Gastroesophageal sphincter (tissue), 4 donors: ENCODE data around the gene ITPK1. TPM values are rescaled to one million over a fixed set of nuclear protein-coding genes. Genes with fewer than 3 reads are reported as not detected.
A peak's percentile ranks its signal among the peaks of the same experiment; 100 is the strongest.

Source experiments
- ATAC-seq: fragments of 150-250 bp; one replicate; pipeline ENCODE4 v1.9.1; 2016; ENCODE audit warnings: mild to moderate bottlenecking, moderate library complexity
- H3K27ac ChIP-seq, 4 donors: fragments of 200-600 bp; sonication (generic) in 3 of 4; 1 replicate in 3 of 4; 2 replicates in 1 of 4; pipeline ENCODE4 v1.5.1; 2016 to 2019
- H3K27me3 ChIP-seq: fragments of 200-600 bp; sonication (generic); one replicate; pipeline ENCODE4 v1.5.1; 2019
- H3K36me3 ChIP-seq, 2 donors: fragments of 200-600 bp; sonication (generic); one replicate each; pipeline ENCODE4 v1.5.1; 2019; ENCODE audit warnings: control low read depth in 1 of 2
- H3K4me1 ChIP-seq, 3 donors: fragments of 200-600 bp; sonication (generic); 1 replicate in 2 of 3; 2 replicates in 1 of 3; pipeline ENCODE4 v1.5.1; 2016 to 2019; ENCODE audit warnings: control low read depth in 2 of 3
- H3K4me3 ChIP-seq, 2 donors: fragments of 200-600 bp; sonication (generic); one replicate each; pipeline ENCODE4 v1.5.1; 2019; ENCODE audit warnings: mild to moderate bottlenecking in 1 of 2, moderate library complexity in 1 of 2
- H3K9me3 ChIP-seq, 3 donors: fragments of 200-600 bp; sonication (generic); one replicate each; pipeline ENCODE4 v1.5.1; 2017 to 2019; ENCODE audit warnings: control low read depth in 2 of 3
- EP300 ChIP-seq: sonication (generic); formaldehyde crosslinking; IDR thresholded peaks from one replicate; pipeline ENCODE4 v1.6.1; 2017; ENCODE audit warnings: antibody characterized with exemption, mild to moderate bottlenecking
- POLR2A ChIP-seq, 2 donors: fragments of 450-650 bp; IDR thresholded peaks; one replicate each; pipeline ENCODE4 v1.6.1; 2017; ENCODE audit warnings: antibody characterized with exemption in 2 of 2, mild to moderate bottlenecking in 2 of 2, moderate library complexity in 1 of 2
- POLR2AphosphoS5 ChIP-seq: sonication (generic); formaldehyde crosslinking; IDR thresholded peaks from one replicate; pipeline ENCODE4 v1.6.1; 2017; ENCODE audit warnings: antibody characterized with exemption
- WGBS, 2 donors: methylation state at CpG; one replicate each; pipeline ENCODE4 v1.1.5; 2018; ENCODE audit warnings: low coverage in 1 of 2; 5-methylcytosine and 5-hydroxymethylcytosine counted together
- total RNA-seq, 4 donors: library from RNA; depleted of rRNA; stranded (reverse); fragments of >200 nt; gene quantifications; one replicate each; pipeline ENCODE4 v1.1.0, GENCODE V29; 2016
- TF ChIP-seq, protein P1 (sequence below), 4 experiments: fragments of 200-600 bp in 2 of 4; fragments of 450-650 bp in 2 of 4; sonication (generic) in 1 of 4; IDR thresholded peaks; one replicate each; pipeline ENCODE4 v1.5.1; 2017 to 2019; ENCODE audit warnings: antibody characterized with exemption in 4 of 4, mild to moderate bottlenecking in 2 of 4, moderate library complexity in 2 of 4

The ITPK1 gene
- total RNA-seq, 4 donors from 2014 or later, result 68.8 to 201 (median 134) TPM

GRCh38 chr14:93120517-93120916 is 4.8 kb upstream of the ITPK1 start:
- TF ChIP-seq EP300 (no peak), POLR2AphosphoS5 (no peak), POLR2A (IDR thresholded peaks at IDR 0.05) (no peak)
- TF ChIP-seq, protein P1, sequence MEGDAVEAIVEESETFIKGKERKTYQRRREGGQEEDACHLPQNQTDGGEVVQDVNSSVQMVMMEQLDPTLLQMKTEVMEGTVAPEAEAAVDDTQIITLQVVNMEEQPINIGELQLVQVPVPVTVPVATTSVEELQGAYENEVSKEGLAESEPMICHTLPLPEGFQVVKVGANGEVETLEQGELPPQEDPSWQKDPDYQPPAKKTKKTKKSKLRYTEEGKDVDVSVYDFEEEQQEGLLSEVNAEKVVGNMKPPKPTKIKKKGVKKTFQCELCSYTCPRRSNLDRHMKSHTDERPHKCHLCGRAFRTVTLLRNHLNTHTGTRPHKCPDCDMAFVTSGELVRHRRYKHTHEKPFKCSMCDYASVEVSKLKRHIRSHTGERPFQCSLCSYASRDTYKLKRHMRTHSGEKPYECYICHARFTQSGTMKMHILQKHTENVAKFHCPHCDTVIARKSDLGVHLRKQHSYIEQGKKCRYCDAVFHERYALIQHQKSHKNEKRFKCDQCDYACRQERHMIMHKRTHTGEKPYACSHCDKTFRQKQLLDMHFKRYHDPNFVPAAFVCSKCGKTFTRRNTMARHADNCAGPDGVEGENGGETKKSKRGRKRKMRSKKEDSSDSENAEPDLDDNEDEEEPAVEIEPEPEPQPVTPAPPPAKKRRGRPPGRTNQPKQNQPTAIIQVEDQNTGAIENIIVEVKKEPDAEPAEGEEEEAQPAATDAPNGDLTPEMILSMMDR (IDR thresholded peaks at IDR 0.05), result no peak
- no peak for ATAC-seq
- no peaks in the 10 kb centered on the region for H3K36me3 ChIP-seq
- no peak overlapping the region for H3K4me3 ChIP-seq
- no peak overlapping the region for H3K27ac ChIP-seq
- H3K4me1 ChIP-seq, result peaks cover 0 to 13% (median 0%) of the 10 kb centered on the region in 3 donors
- 73% methylated on average over 4 of the region's 4 CpGs; no CpG with 5 or more reads in 1 of the 2 donors for WGBS, 2 donors
- no peaks in the 10 kb centered on the region for H3K9me3 ChIP-seq
- H3K27me3 ChIP-seq, result no peaks in the 10 kb centered on the region

- H3K4me3 ChIP-seq, result peak overlapping the region in 1 of 2 donors; percentile 91
- TF ChIP-seq, protein P1 (IDR thresholded peaks at IDR 0.05), result no peak
- TF ChIP-seq POLR2A (IDR thresholded peaks at IDR 0.05), result no peak
- TF ChIP-seq POLR2AphosphoS5, result no peak
- TF ChIP-seq EP300, result no peak
- no peak for ATAC-seq
- 85 to 95% methylated on average over 3 to 10 of the region's 11 CpGs for WGBS, 2 donors
- no peaks in the 10 kb centered on the region for H3K27me3 ChIP-seq
- H3K9me3 ChIP-seq, result no peaks in the 10 kb centered on the region
- no peaks in the 10 kb centered on the region for H3K36me3 ChIP-seq
- H3K4me1 ChIP-seq, result peaks cover 0 to 43% (median 12%) of the 10 kb centered on the region in 3 donors
- H3K27ac ChIP-seq, result peak overlapping the region in 3 of 4 donors; percentile 98 to 99 (median 99)
Measured at GRCh38 chr14:93116676-93117200, 1.0 kb upstream of the ITPK1 start.

DNA sequence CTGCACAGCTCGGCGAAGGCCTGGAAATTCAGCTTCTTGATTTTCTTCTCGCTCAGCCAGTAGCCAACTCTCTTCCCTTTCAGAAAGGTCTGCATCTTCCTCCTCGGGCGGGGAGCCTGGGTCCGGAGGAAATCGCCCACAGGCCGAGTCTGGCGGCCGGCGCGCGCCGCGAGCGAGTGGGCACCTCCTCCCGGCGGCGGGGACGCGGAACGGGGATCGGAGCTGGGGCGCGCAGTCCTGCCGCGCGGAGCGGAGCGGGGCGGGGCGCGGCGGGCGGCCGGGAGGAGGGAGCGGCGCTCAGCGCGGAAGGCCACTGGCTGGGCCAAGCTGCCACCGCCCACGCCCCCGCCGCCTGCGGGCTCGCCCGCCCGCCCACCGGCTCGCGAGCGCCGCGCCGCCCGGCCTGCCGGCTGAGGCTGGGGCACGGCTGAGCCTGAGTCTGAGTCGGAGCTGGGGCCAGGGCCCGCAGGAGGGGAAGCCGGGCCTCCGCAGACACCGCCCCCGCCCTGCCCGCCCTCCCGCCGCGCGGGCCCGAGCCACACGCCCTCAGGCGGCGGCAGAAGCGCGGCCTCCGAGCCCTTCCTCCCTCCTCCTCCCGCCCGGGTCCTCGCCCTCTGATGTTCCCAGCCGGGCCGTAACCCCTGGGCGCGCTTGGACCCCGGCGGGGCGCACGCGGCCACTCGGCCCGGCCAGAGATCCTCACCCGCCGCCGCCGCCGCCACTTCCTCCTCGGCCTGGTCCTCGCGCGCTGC is 480 bp downstream of the ITPK1 start:
- peak; percentile 90 for ATAC-seq
- no peak for TF ChIP-seq POLR2AphosphoS5
- TF ChIP-seq, protein P1 (IDR thresholded peaks at IDR 0.05), result peak in 1 of 4 experiments; percentile 11
- peak; percentile 36 to 44 for TF ChIP-seq POLR2A (IDR thresholded peaks at IDR 0.05)
- no peak for TF ChIP-seq EP300

DNA sequence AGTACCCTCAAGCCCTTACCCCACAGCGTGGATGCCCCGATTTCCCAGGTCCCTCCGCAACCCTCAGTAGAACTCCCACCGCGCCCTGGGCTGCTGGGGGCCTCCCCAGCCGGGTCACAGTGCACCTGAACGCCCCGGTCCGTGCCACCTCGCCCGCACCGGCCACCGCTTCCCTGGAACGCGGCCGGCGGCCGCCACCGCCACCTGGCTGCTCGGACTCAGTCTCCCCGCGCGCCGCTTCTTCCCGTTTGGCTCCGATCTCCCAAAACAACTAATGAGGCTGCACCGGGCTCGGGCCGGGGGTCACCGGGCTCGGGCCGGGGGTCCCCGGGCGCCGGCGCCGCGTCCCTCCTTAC is 1.0 kb downstream of the ITPK1 start:
- Histone ChIP-seq H3K27me3 (no peaks in the 10 kb centered on the region), H3K27ac (peak overlapping the region; percentile 57 to 99 (median 98)), H3K9me3 (no peaks in the 10 kb centered on the region), H3K36me3 (no peaks in the 10 kb centered on the region), H3K4me1 (peaks cover 0 to 63% (median 15%) of the 10 kb centered on the region in 3 donors), H3K4me3 (peak overlapping the region; percentile 49 to 91)
- 17% methylated on average over 2 of the region's 38 CpGs; no CpG with 5 or more reads in 1 of the 2 donors for WGBS, 2 donors
- TF ChIP-seq EP300 (no peak), POLR2A (IDR thresholded peaks at IDR 0.05) (no peak), POLR2AphosphoS5 (no peak)
- TF ChIP-seq, protein P1 (IDR thresholded peaks at IDR 0.05), result peak in 1 of 4 experiments; percentile 62
- no peak for ATAC-seq

More for the DNA sequence above, 480 bp downstream of the ITPK1 start:
- no peaks in the 10 kb centered on the region for H3K9me3 ChIP-seq
- peak overlapping the region; percentile 91 to 98 for H3K4me3 ChIP-seq
- no CpG with 5 or more reads among the region's 99 CpGs for WGBS, 2 donors
- peaks cover 0 to 57% (median 14%) of the 10 kb centered on the region in 3 donors for H3K4me1 ChIP-seq
- H3K27me3 ChIP-seq, result no peaks in the 10 kb centered on the region
- no peaks in the 10 kb centered on the region for H3K36me3 ChIP-seq
- H3K27ac ChIP-seq, result peak overlapping the region; percentile 98 to 100 (median 99)
